ENCODE measurements around the gene CGB5.

DNA sequence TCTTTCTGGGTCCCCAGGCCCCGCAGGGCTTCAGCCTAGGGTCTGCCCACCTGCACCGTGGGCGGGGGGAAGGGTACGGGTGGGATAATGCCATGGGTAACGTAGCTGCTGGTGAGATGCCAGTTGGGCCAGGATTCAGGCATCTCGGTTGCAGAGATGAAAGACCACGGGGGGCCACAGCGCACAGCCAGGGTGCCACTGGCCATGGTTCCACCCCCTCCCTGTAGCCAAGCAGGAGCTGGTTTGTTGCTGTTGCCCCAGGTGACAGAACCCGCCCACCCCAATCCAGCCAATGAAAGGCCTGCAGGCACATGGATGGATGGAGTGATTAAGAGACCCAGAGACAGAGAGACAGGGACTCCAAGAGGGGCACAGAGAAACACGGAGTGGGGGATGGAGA is 14.9 kb downstream of the CGB5 start:
- TF ChIP-seq REST (IDR thresholded peaks at IDR 0.05; ENCODE audit: insufficient read depth in 1 of 2, low read depth in 2 of 2, low read length in 1 of 2) (no peak), POLR2AphosphoS5 (IDR thresholded peaks at IDR 0.05; ENCODE audit: low read depth, low read length) (no peak)
- TF ChIP-seq, protein P1, sequence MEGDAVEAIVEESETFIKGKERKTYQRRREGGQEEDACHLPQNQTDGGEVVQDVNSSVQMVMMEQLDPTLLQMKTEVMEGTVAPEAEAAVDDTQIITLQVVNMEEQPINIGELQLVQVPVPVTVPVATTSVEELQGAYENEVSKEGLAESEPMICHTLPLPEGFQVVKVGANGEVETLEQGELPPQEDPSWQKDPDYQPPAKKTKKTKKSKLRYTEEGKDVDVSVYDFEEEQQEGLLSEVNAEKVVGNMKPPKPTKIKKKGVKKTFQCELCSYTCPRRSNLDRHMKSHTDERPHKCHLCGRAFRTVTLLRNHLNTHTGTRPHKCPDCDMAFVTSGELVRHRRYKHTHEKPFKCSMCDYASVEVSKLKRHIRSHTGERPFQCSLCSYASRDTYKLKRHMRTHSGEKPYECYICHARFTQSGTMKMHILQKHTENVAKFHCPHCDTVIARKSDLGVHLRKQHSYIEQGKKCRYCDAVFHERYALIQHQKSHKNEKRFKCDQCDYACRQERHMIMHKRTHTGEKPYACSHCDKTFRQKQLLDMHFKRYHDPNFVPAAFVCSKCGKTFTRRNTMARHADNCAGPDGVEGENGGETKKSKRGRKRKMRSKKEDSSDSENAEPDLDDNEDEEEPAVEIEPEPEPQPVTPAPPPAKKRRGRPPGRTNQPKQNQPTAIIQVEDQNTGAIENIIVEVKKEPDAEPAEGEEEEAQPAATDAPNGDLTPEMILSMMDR (IDR thresholded peaks at IDR 0.05) = no peak

Measured in Panc1 (cell line).